Transverse colon (tissue), 4 donors: ENCODE results near the gene EHBP1. TPM values are rescaled to one million over a fixed set of nuclear protein-coding genes. Genes with fewer than 3 reads are reported as not detected.
A peak's percentile ranks its signal among the peaks of the same experiment; 100 is the strongest.

ENCODE experiments used
- DNase-seq: peaks from one replicate; pipeline ENCODE4 v3.0.0-alpha.2; 2019
- H3K27ac ChIP-seq, 4 donors: fragments of 200-600 bp; sonication (generic); 2 replicates each; pipeline ENCODE4 v1.5.1; 2016 to 2018; ENCODE audit warnings: inconsistent platforms in 4 of 4
- H3K27me3 ChIP-seq: fragments of 200-600 bp; sonication (generic); 2 replicates; pipeline ENCODE4 v1.5.1; 2017; ENCODE audit warnings: inconsistent platforms
- H3K36me3 ChIP-seq, 4 donors: fragments of 200-600 bp; sonication (generic); 2 replicates each; pipeline ENCODE4 v1.5.1; 2017 to 2019; ENCODE audit warnings: inconsistent platforms in 4 of 4
- H3K4me1 ChIP-seq, 4 donors: fragments of 200-600 bp; sonication (generic); 2 replicates each; pipeline ENCODE4 v1.5.1; 2017 to 2020; ENCODE audit warnings: inconsistent platforms in 4 of 4
- H3K4me3 ChIP-seq, 4 donors: fragments of 200-600 bp; sonication (generic); 1 replicate in 1 of 4; 2 replicates in 3 of 4; pipeline versions ENCODE4 v1.5.1 to v1.6.1; 2017 to 2019; ENCODE audit warnings: inconsistent platforms in 4 of 4
- H3K9me3 ChIP-seq, 2 donors: fragments of 200-600 bp; sonication (generic); 2 replicates each; pipeline ENCODE4 v1.5.1; 2017 to 2019; ENCODE audit warnings: inconsistent platforms in 2 of 2
- CTCF ChIP-seq, 5 experiments: fragments of 200-600 bp in 3 of 5; fragments of 450-650 bp in 2 of 5; sonication (generic) in 3 of 5; IDR thresholded peaks; 1 replicate in 2 of 5; 2 replicates in 3 of 5; pipeline ENCODE4 v1.5.1; 2016 to 2017; ENCODE audit warnings: antibody characterized with exemption in 5 of 5, inconsistent platforms in 3 of 5, mild to moderate bottlenecking in 2 of 5, moderate library complexity in 1 of 5
- EP300 ChIP-seq: sonication (generic); formaldehyde crosslinking; IDR thresholded peaks from one replicate; pipeline ENCODE4 v1.6.1; 2017; ENCODE audit warnings: antibody characterized with exemption, low read depth
- POLR2A ChIP-seq: fragments of 450-650 bp; IDR thresholded peaks from one replicate; pipeline ENCODE4 v1.6.1; 2016; ENCODE audit warnings: antibody characterized with exemption, mild to moderate bottlenecking, moderate library complexity
- POLR2AphosphoS5 ChIP-seq, 3 donors: sonication (generic); formaldehyde crosslinking; IDR thresholded peaks; one replicate each; pipeline ENCODE4 v1.6.1; 2016; ENCODE audit warnings: antibody characterized with exemption in 3 of 3
- WGBS, 2 donors: methylation state at CpG; one replicate each; pipeline ENCODE4 v1.1.5; 2018; ENCODE audit warnings: low coverage in 1 of 2; 5-methylcytosine and 5-hydroxymethylcytosine counted together
- in situ Hi-C, 4 donors: fragments of 200-750 bp; cut with MboI; loops; one replicate each; pipeline versions ENCODE4 v1.15.0 to v1.15.1; 2017; ENCODE audit warnings: low sequenced_read_pairs in 3 of 4, low pct_ligation_motif_present in 1 of 4, low pct_unique_long_range_greater_than_20kb in 1 of 4
- intact Hi-C: fragments of 100-400 bp; cut with DNase I; formaldehyde crosslinking; loops from one replicate; pipeline ENCODE4 v1.15.1; 2023; ENCODE audit warnings: low total_unique reads
- total RNA-seq, 4 donors: library from RNA; depleted of rRNA; stranded (reverse); fragments of >200 nt; gene quantifications; one replicate each; pipeline ENCODE4 v1.1.0, GENCODE V29; 2016

Gene EHBP1
- total RNA-seq, 4 donors from 2014 or later: 41.1 to 69.4 (median 47.0) TPM

GRCh38 chr2:62994206-62994605 is 288.7 kb downstream of the EHBP1 start:
- no peak for DNase-seq
- in situ Hi-C loops (no loop called here), intact Hi-C loops (no loop called here)
- peaks cover 0 to 16% (median 6%) of the 10 kb centered on the region in 4 donors for H3K36me3 ChIP-seq
- TF ChIP-seq EP300 (no peak), POLR2A (no peak), CTCF (IDR thresholded peaks at IDR 0.05) (no peak), POLR2AphosphoS5 (IDR thresholded peaks at IDR 0.05) (no peak)
- 91 to 96% methylated on average over 4 of the region's 4 CpGs for WGBS, 2 donors
- no peak overlapping the region for H3K4me3 ChIP-seq
- no peak overlapping the region for H3K27ac ChIP-seq
- H3K4me1 ChIP-seq: peaks cover 0 to 3% (median 0%) of the 10 kb centered on the region in 4 donors
- H3K27me3 ChIP-seq: no peaks in the 10 kb centered on the region
- no peaks in the 10 kb centered on the region for H3K9me3 ChIP-seq

GRCh38 chr2:62996534-62997186 is 291.1 kb downstream of the EHBP1 start:
- in situ Hi-C loops: no loop called here
- 93% methylated on average over 8 to 12 of the region's 12 CpGs for WGBS, 2 donors
- no peak for TF ChIP-seq POLR2A
- no peak for TF ChIP-seq POLR2AphosphoS5 (IDR thresholded peaks at IDR 0.05)
- no peak for TF ChIP-seq CTCF (IDR thresholded peaks at IDR 0.05)
- TF ChIP-seq EP300: no peak
- H3K27ac ChIP-seq: no peak overlapping the region
- peaks cover 0 to 11% (median 4%) of the 10 kb centered on the region in 4 donors for H3K36me3 ChIP-seq
- no peaks in the 10 kb centered on the region for H3K27me3 ChIP-seq
- H3K4me1 ChIP-seq: no peaks in the 10 kb centered on the region
- intact Hi-C loops: no loop called here
- H3K9me3 ChIP-seq: no peaks in the 10 kb centered on the region
- DNase-seq: no peak
- no peak overlapping the region for H3K4me3 ChIP-seq

GRCh38 chr2:62998949-62999348 is 293.4 kb downstream of the EHBP1 start:
- in situ Hi-C loops (no loop called here), intact Hi-C loops (no loop called here)
- TF ChIP-seq EP300 (no peak), CTCF (IDR thresholded peaks at IDR 0.05) (no peak), POLR2AphosphoS5 (IDR thresholded peaks at IDR 0.05) (no peak), POLR2A (no peak)
- no peak for DNase-seq
- Histone ChIP-seq H3K27ac (no peak overlapping the region), H3K4me3 (no peak overlapping the region), H3K9me3 (no peaks in the 10 kb centered on the region), H3K36me3 (peaks cover 0 to 9% (median 4%) of the 10 kb centered on the region in 4 donors), H3K4me1 (no peaks in the 10 kb centered on the region), H3K27me3 (no peaks in the 10 kb centered on the region)
- WGBS, 2 donors: 88 to 100% methylated on average over 1 of the region's 1 CpG

GRCh38 chr2:62999905-63000304 is 294.4 kb downstream of the EHBP1 start:
- H3K9me3 ChIP-seq: no peaks in the 10 kb centered on the region
- no peaks in the 10 kb centered on the region for H3K4me1 ChIP-seq
- 80 to 83% methylated on average over 1 of the region's 1 CpG for WGBS, 2 donors
- H3K27ac ChIP-seq: peak overlapping the region in 1 of 4 donors; percentile 8
- no peak for TF ChIP-seq CTCF (IDR thresholded peaks at IDR 0.05)
- TF ChIP-seq EP300: no peak
- no peak for TF ChIP-seq POLR2A
- TF ChIP-seq POLR2AphosphoS5 (IDR thresholded peaks at IDR 0.05): no peak
- no peak overlapping the region for H3K4me3 ChIP-seq
- H3K27me3 ChIP-seq: no peaks in the 10 kb centered on the region
- in situ Hi-C loops: no loop called here
- DNase-seq: no peak
- H3K36me3 ChIP-seq: peaks cover 0 to 9% (median under 1%) of the 10 kb centered on the region in 4 donors
- intact Hi-C loops: no loop called here
